B cell (primary cell): Measurements from ENCODE around the gene SSX2IP. TPM values are rescaled to one million over a fixed set of nuclear protein-coding genes. Genes with fewer than 3 reads are reported as not detected.

Experiments used
- ATAC-seq: fragments of 200-7000 bp; cut with Tn5 transposase; one replicate; pipeline ENCODE4 v1.10.0; 2021; ENCODE audit warnings: low read depth, mild to moderate bottlenecking, moderate number of reproducible peaks, moderate library complexity
- CTCF ChIA-PET: fragments of 350-600 bp; sonication (Branson Sonifier 250); formaldehyde crosslinking; loops from one replicate; lab custom pipeline; 2021; ENCODE audit warnings: antibody characterized with exemption, inconsistent platforms; lab: Charles Lee
- POLR2A ChIA-PET: fragments of 350-600 bp; sonication (Branson Sonifier 250); formaldehyde crosslinking; loops from one replicate; lab custom pipeline; 2021; ENCODE audit warnings: antibody characterized with exemption; lab: Charles Lee
- DNase-seq: peaks from one replicate; pipeline ENCODE4 v3.0.0; 2013
- H2AFZ ChIP-seq: 2 replicates; pipeline ENCODE4 v1.6.1; 2012; ENCODE audit warnings: mild to moderate bottlenecking, low read depth, low read length; ENCODE audit not compliant: insufficient read depth, poor library complexity, severe bottlenecking
- H3K27ac ChIP-seq, 2 donors: 1 replicate in 1 of 2; 2 replicates in 1 of 2; pipeline ENCODE4 v1.5.1; 2012 to 2013; ENCODE audit warnings: low read length in 2 of 2, mild to moderate bottlenecking in 2 of 2, moderate library complexity in 1 of 2
- H3K27me3 ChIP-seq, 4 experiments: fragments of 200-600 bp in 1 of 4; sonication (generic) in 1 of 4; replicated peaks in 1 of 4; 1 replicate in 2 of 4; 2 replicates in 2 of 4; pipeline versions ENCODE4 v1.6.1 to v1.7.0; 2013 to 2016; ENCODE audit warnings: low read length in 3 of 4, mild to moderate bottlenecking in 2 of 4, mixed read lengths in 1 of 4, moderate library complexity in 1 of 4; ENCODE audit not compliant: insufficient read depth in 4 of 4, control insufficient read depth in 3 of 4; ENCODE audit errors: control extremely low read depth in 1 of 4
- H3K36me3 ChIP-seq, 2 experiments: replicated peaks in 1 of 2; 1 replicate in 1 of 2; 2 replicates in 1 of 2; pipeline versions ENCODE4 v1.6.1 to v1.7.1; 2013; ENCODE audit warnings: low read length in 1 of 2; ENCODE audit not compliant: insufficient read depth in 2 of 2, control insufficient read depth in 1 of 2; ENCODE audit errors: control extremely low read depth in 1 of 2, extremely low read depth in 1 of 2
- H3K4me1 ChIP-seq, 2 donors: fragments of 200-600 bp in 1 of 2; sonication (generic) in 1 of 2; 1 replicate in 1 of 2; 2 replicates in 1 of 2; pipeline versions ENCODE4 v1.5.1 to v1.6.1; 2013 to 2017; ENCODE audit warnings: low read length in 2 of 2; ENCODE audit not compliant: control insufficient read depth in 2 of 2, insufficient read depth in 2 of 2
- H3K4me2 ChIP-seq: replicated peaks from 2 replicates; pipeline ENCODE3; 2012; ENCODE audit warnings: mild to moderate bottlenecking, low read depth, low read length; ENCODE audit not compliant: poor library complexity, severe bottlenecking
- H3K4me3 ChIP-seq, 5 experiments: fragments of 200-600 bp in 1 of 5; sonication (generic) in 1 of 5; 1 replicate in 3 of 5; 2 replicates in 2 of 5; pipeline versions ENCODE4 v1.5.1 to v1.7.0; 2011 to 2016; ENCODE audit warnings: low read length in 4 of 5, mild to moderate bottlenecking in 4 of 5, low read depth in 2 of 5, control low read depth in 1 of 5, moderate library complexity in 1 of 5; ENCODE audit not compliant: insufficient read depth in 1 of 5; ENCODE audit errors: control extremely low read depth in 1 of 5, extremely low read depth in 1 of 5
- H3K79me2 ChIP-seq: fragments of 200-600 bp; sonication (generic); one replicate; pipeline ENCODE4 v1.6.0; 2016; ENCODE audit warnings: low read length; ENCODE audit not compliant: control insufficient read depth, insufficient read depth
- H3K9ac ChIP-seq: fragments of 200-600 bp; sonication (generic); 2 replicates; pipeline ENCODE4 v1.6.1; 2017; ENCODE audit warnings: mild to moderate bottlenecking, low read length, moderate library complexity
- H3K9me3 ChIP-seq, 3 donors: one replicate each; pipeline versions ENCODE4 v1.6.1 to v1.7.1; 2013; ENCODE audit warnings: low read length in 2 of 3; ENCODE audit not compliant: control insufficient read depth in 2 of 3, insufficient read depth in 1 of 3; ENCODE audit errors: control extremely low read depth in 1 of 3
- H4K20me1 ChIP-seq: 2 replicates; pipeline ENCODE4 v1.6.0; 2012; ENCODE audit warnings: mild to moderate bottlenecking, low read length; ENCODE audit not compliant: insufficient read depth, control insufficient read depth, poor library complexity, severe bottlenecking
- H3K27ac Mint-ChIP-seq: one replicate; pipeline ENCODE4 v1.8.0; 2021; ENCODE audit warnings: mixed read lengths
- H3K27me3 Mint-ChIP-seq: one replicate; pipeline ENCODE4 v1.8.0; 2021; ENCODE audit warnings: mixed read lengths
- H3K4me1 Mint-ChIP-seq: one replicate; pipeline ENCODE4 v1.8.0; 2021; ENCODE audit warnings: mixed read lengths
- H3K4me3 Mint-ChIP-seq: one replicate; pipeline ENCODE4 v1.8.0; 2021; ENCODE audit warnings: mixed read lengths
- H3K9me3 Mint-ChIP-seq: one replicate; pipeline ENCODE4 v1.8.0; 2022; ENCODE audit warnings: mixed read lengths; ENCODE audit not compliant: insufficient read depth
- EZH2 ChIP-seq: IDR thresholded peaks from 2 replicates; pipeline ENCODE4 v1.6.1; 2012; ENCODE audit warnings: borderline replicate concordance, low read depth, mild to moderate bottlenecking, moderate library complexity, low read length; ENCODE audit not compliant: insufficient read depth, poor library complexity, severe bottlenecking
- WGBS: methylation state at CpG from one replicate; pipeline ENCODE4 v1.1.5; 2013; ENCODE audit warnings: missing lambda C conversion rate; ENCODE audit not compliant: insufficient coverage; 5-methylcytosine and 5-hydroxymethylcytosine counted together
- intact Hi-C: fragments of 100-400 bp; cut with micrococcal nuclease; formaldehyde crosslinking; loops from one replicate; pipeline ENCODE4 v1.10.0; 2022
- polyA plus RNA-seq: library from polyadenylated mRNA; depleted of rRNA; stranded (reverse); fragments of >200 nt; gene quantifications from 2 replicates; pipeline ENCODE4 v1.2.3, GENCODE V29; 2012
- total RNA-seq, 2 donors: library from RNA; stranded (reverse); fragments of 120-200 nt in 1 of 2; gene quantifications; 1 replicate in 1 of 2; 2 replicates in 1 of 2; pipeline versions ENCODE4 v1.2.3 to v1.2.4, GENCODE V29; 2013 to 2022
- TF ChIP-seq, protein P1 (sequence below): fragments of 200-600 bp; IDR thresholded peaks from one replicate; pipeline ENCODE4 v1.8.0; 2022; ENCODE audit warnings: antibody characterized with exemption, mild to moderate bottlenecking

SSX2IP gene
- total and polyA plus RNA-seq, 2 donors (not counting 1 experiment from before 2014, with no cell fraction given), result 0.95 to 10.3 TPM

GRCh38 chr1:84665703-84666317 is 24.5 kb downstream of the SSX2IP start:
- Histone ChIP-seq H4K20me1 (no peaks in the 10 kb centered on the region), H3K36me3 (peaks cover 0 to 5% of the 10 kb centered on the region in 2 experiments), H3K9me3 (no peaks in the 10 kb centered on the region), H3K4me1 (no peaks in the 10 kb centered on the region), H3K27me3 (no peaks in the 10 kb centered on the region), H3K79me2 (no peaks in the 10 kb centered on the region), H3K9ac (no peak overlapping the region), H2AFZ (no peak overlapping the region), H3K4me3 (no peak overlapping the region), H3K4me2 (no peak overlapping the region), H3K27ac (no peak overlapping the region)
- no peak overlapping the region for H3K4me3 Mint-ChIP-seq
- no peaks in the 10 kb centered on the region for H3K27me3 Mint-ChIP-seq
- DNase-seq, result no peak
- TF ChIP-seq, protein P1, sequence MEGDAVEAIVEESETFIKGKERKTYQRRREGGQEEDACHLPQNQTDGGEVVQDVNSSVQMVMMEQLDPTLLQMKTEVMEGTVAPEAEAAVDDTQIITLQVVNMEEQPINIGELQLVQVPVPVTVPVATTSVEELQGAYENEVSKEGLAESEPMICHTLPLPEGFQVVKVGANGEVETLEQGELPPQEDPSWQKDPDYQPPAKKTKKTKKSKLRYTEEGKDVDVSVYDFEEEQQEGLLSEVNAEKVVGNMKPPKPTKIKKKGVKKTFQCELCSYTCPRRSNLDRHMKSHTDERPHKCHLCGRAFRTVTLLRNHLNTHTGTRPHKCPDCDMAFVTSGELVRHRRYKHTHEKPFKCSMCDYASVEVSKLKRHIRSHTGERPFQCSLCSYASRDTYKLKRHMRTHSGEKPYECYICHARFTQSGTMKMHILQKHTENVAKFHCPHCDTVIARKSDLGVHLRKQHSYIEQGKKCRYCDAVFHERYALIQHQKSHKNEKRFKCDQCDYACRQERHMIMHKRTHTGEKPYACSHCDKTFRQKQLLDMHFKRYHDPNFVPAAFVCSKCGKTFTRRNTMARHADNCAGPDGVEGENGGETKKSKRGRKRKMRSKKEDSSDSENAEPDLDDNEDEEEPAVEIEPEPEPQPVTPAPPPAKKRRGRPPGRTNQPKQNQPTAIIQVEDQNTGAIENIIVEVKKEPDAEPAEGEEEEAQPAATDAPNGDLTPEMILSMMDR, result no peak
- no peak for TF ChIP-seq EZH2
- H3K9me3 Mint-ChIP-seq, result no peaks in the 10 kb centered on the region
- intact Hi-C loops, result no loop called here
- WGBS, result 100% methylated on average over 2 of the region's 3 CpGs
- no peaks in the 10 kb centered on the region for H3K4me1 Mint-ChIP-seq
- CTCF ChIA-PET, result no interaction called here
- ATAC-seq, result no peak
- POLR2A ChIA-PET, result no interaction called here
- H3K27ac Mint-ChIP-seq, result no peak overlapping the region

- H3K9me3 Mint-ChIP-seq, result no peaks in the 10 kb centered on the region
- H3K27me3 ChIP-seq, result no peaks in the 10 kb centered on the region
- H3K27ac ChIP-seq, result no peak overlapping the region
- no peak overlapping the region for H3K27ac Mint-ChIP-seq
- no peaks in the 10 kb centered on the region for H3K4me1 Mint-ChIP-seq
- no peak for ATAC-seq
- H3K36me3 ChIP-seq, result peaks cover 4 to 9% of the 10 kb centered on the region in 2 experiments
- no peaks in the 10 kb centered on the region for H4K20me1 ChIP-seq
- no peak overlapping the region for H3K4me3 Mint-ChIP-seq
- no peaks in the 10 kb centered on the region for H3K27me3 Mint-ChIP-seq
- no peaks in the 10 kb centered on the region for H3K4me1 ChIP-seq
- H2AFZ ChIP-seq, result no peak overlapping the region
- intact Hi-C loops, result no loop called here
- WGBS, result no CpG with 5 or more reads among the region's 2 CpGs
- no peak overlapping the region for H3K4me3 ChIP-seq
- no peaks in the 10 kb centered on the region for H3K79me2 ChIP-seq
- TF ChIP-seq EZH2, result no peak
- TF ChIP-seq, protein P1, result no peak
- ChIA-PET POLR2A (no interaction called here), CTCF (interaction anchor here (0.8 to 1.5 kb wide), 2 partner anchors 10 to 19 kb away, joined by 3 read pairs; no protein-coding TSS in a partner anchor)
- no peak overlapping the region for H3K4me2 ChIP-seq
- no peak overlapping the region for H3K9ac ChIP-seq
- no peak for DNase-seq
- H3K9me3 ChIP-seq, result no peaks in the 10 kb centered on the region
These were observed 37.1 kb downstream of the SSX2IP start for GRCh38 chr1:84653130-84653677.
